ENCODE data around the gene ZNF827. TPM values are rescaled to one million over a fixed set of nuclear protein-coding genes. Genes with fewer than 3 reads are reported as not detected.

Gene ZNF827
- total and polyA plus RNA-seq, 2 of the 8 experiments (the other 6 are each of a cell fraction or from before 2014, with no cell fraction given): 25.3 to 26.2 TPM

GRCh38 chr4:145823743-145824142 is 114.9 kb downstream of the ZNF827 start (continued):
- TF ChIP-seq HDAC2 (IDR thresholded peaks at IDR 0.05; ENCODE audit: borderline replicate concordance in 1 of 2, low read depth in 2 of 2, low read length in 2 of 2) (no peak), ZNF274 (IDR thresholded peaks at IDR 0.05; ENCODE audit: borderline replicate concordance, extremely low read depth, low read length) (no peak), TBP (IDR thresholded peaks at IDR 0.05; ENCODE audit: low read depth, low read length) (no peak), EZH2 (IDR thresholded peaks at IDR 0.05; ENCODE audit: low read depth, low read length, severe bottlenecking) (no peak)

All from H1 (cell line).